ENCODE results near the gene RCAN1. TPM values are rescaled to one million over a fixed set of nuclear protein-coding genes. Genes with fewer than 3 reads are reported as not detected.

The RCAN1 gene
- total and polyA plus RNA-seq, 2 of the 8 experiments (the other 6 are each of a cell fraction or from before 2014, with no cell fraction given), result 1.7 to 6.4 TPM

- no peak for TF ChIP-seq CHD1 (IDR thresholded peaks at IDR 0.05; ENCODE audit: low read depth, low read length)
- TF ChIP-seq SUZ12 (IDR thresholded peaks at IDR 0.05; ENCODE audit: low read length), result no peak
- TF ChIP-seq BRCA1 (IDR thresholded peaks at IDR 0.05; ENCODE audit: low read depth, low read length), result no peak
Observed at GRCh38 chr21:34612056-34612455, 2.9 kb downstream of the RCAN1 start (continued).
